GM12874 (cell line): ENCODE measurements around the gene CABP7.

ENCODE experiments used
- TF ChIP-seq, protein P1 (sequence below): IDR thresholded peaks from 2 replicates; pipeline ENCODE4 v1.5.1; 2011; ENCODE audit warnings: low read depth, mild to moderate bottlenecking, control low read depth, low read length, moderate library complexity; ENCODE audit not compliant: insufficient read depth

CABP7 gene

DNA sequence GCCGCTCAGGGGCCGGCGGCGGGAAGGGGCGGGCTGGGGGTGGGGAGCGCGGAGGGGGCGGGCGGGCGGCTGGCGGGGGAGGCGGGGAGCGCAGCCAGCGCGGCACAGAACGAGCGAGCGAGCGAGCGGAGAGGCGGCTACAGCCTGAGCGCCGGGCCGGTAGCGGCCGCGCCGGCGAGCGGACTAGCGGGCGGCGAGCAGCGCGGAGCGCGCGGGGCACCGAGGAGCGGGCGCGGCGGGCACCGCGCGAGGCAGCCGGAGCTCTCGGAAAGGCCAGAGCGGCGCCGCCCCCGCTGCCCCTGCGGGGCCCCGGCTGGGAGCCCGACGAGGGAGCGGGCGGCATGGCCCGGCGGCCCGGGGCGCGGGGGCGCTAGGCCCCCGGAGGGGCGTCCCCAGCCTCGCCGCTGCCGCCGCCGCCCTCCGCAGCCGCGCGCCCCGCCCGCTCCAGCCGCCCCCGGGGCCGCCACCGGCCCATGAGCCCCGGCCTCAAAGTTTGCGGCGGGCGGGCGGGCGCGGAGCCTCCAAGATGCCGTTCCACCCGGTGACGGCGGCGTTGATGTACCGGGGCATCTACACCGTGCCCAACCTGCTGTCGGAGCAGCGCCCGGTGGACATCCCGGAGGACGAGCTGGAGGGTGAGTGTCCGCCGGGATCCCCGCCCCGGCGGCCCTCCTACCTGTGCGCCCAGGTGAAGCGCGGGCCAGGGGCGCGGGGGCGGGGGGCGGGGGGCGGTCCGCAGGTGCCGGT is at the start of gene CABP7:
CABP7 (plus strand) TSS at position 105 of the 747 bp plus-strand sequence; CDS start at position 527, 422 bp downstream.
- TF ChIP-seq, protein P1, sequence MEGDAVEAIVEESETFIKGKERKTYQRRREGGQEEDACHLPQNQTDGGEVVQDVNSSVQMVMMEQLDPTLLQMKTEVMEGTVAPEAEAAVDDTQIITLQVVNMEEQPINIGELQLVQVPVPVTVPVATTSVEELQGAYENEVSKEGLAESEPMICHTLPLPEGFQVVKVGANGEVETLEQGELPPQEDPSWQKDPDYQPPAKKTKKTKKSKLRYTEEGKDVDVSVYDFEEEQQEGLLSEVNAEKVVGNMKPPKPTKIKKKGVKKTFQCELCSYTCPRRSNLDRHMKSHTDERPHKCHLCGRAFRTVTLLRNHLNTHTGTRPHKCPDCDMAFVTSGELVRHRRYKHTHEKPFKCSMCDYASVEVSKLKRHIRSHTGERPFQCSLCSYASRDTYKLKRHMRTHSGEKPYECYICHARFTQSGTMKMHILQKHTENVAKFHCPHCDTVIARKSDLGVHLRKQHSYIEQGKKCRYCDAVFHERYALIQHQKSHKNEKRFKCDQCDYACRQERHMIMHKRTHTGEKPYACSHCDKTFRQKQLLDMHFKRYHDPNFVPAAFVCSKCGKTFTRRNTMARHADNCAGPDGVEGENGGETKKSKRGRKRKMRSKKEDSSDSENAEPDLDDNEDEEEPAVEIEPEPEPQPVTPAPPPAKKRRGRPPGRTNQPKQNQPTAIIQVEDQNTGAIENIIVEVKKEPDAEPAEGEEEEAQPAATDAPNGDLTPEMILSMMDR = no peak

DNA sequence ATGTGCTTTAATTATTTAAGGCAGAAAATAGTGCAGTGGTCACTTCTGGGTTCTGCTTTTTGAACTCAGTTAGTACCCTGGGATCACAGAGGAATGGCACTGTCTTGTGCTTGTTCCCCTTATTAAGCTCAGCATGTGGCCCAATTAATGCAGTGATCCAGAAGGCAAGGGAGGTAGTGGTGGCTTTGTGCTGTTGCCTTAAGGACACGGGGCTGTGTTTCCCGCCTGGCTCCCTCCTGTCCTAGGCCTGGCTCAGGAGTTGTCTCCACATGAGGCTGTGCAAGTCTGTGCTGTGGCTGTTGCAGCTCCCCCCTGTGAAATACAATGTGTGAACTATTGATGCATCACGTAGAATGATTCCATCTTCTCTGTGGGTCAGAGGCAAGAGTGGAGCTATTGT is 49.2 kb upstream of the CABP7 start:
- TF ChIP-seq, protein P1 = no peak

DNA sequence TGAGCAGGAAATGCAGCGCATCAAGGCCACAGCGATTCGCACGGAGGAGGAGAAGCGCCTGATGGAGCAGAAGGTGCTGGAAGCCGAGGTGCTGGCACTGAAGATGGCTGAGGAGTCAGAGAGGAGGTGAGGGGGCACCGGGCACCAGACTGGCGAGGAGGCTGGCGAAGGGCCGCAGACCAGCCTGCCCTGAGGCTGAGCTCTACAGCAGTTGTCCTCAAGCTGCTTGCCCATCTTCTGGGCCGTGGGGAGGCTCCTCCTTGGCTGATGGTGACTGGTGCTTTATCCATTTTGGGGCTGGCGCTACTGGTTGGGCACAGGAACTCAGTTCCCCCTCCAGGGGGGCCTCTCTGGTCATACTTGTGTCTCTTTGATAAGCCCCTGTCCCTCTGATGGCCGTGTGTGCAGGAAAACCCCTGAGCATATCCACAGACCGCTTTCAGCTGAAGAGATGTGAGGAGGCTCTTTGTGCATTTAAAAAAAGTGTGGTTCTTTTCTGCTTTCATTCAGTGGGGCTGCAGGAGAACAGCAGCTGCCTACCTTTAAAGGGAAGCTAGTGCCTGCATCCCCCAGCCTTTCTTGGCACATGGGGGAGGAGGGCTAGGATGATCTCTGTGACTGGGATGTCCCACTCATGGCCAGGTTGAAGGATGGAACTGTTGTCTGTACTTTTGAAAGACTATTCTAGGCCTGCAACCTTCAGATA is 46.3 kb upstream of the CABP7 start:
- TF ChIP-seq, protein P1 = no peak

DNA sequence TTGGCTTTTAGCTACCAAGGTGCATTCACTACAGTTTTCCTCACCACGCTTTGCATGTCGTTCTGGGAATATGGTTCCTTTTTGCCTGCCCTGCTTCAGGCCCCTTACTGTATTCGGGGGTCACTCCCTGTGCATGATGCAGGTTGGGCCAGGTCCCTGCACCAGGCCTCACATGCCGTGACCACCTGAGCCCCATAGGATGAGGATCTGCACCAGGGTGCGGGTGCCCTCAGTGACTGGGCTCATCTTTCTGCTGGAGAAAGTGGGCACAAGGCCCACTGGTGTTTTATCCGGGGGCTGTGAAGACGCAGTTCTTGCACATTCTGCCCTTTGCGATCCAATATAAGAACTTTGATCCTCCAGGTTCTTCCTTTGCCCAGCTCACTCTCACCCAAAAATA is 45.7 kb upstream of the CABP7 start:
- TF ChIP-seq, protein P1 = no peak

DNA sequence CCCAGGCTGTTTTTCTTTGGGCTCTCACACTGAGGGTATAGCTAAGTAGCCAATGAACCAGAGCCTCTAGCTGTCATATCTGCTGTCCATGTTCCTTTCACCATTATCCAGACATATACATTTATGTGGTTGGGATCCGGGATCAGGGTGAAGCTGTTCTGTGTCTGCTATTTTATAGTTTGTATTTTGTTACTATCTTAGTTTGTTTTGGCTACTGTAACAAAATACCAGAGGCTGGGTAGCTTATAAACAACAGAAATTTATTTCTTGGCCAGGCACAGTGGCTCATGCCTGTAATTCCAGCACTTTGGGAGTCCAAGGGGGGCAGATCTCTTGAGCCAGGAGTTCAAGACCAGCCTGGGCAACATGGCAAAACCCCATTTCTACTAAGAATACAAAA is 40.5 kb upstream of the CABP7 start:
- TF ChIP-seq, protein P1 = no peak

DNA sequence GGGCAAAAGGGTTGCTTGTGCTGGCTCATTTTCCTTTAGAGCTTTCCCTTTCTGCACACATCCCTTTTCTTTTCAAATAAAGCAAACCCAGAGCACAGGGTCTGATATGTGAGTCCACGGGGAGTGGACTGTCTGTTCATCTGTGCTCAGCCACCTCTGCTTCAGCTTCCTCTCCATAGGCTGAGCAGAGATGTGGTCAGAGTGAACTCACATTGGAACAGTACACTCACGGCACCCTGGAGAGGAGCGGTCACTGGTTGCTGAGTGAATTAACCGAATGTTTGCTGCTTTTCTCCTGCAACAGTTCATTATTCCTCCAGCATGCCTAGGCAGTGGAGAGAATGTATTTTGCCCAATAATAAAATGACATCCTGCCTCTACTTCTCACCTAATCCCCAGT is 36.3 kb upstream of the CABP7 start:
- TF ChIP-seq, protein P1 = no peak

DNA sequence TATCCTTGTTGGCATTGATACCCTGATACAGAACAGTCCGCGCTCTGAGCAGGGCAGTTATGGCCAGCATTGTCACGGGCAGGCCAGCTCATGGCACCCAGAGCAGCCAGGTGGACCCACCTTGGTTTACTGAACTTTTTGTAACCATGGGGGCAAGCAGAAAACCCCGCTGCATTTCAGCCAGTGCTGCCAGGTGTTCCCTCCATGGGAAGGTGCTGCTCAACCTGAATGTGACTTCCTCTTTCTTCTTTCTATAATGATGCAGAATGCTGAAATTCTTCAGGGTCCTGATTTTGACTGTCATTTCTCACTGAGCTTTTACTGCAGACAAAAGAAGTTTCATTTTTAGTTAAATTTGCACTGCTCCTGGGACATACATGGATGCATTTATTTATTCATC is 35.6 kb upstream of the CABP7 start:
- TF ChIP-seq, protein P1 = no peak
